ENCODE measurements around the gene EXPH5.

DNA sequence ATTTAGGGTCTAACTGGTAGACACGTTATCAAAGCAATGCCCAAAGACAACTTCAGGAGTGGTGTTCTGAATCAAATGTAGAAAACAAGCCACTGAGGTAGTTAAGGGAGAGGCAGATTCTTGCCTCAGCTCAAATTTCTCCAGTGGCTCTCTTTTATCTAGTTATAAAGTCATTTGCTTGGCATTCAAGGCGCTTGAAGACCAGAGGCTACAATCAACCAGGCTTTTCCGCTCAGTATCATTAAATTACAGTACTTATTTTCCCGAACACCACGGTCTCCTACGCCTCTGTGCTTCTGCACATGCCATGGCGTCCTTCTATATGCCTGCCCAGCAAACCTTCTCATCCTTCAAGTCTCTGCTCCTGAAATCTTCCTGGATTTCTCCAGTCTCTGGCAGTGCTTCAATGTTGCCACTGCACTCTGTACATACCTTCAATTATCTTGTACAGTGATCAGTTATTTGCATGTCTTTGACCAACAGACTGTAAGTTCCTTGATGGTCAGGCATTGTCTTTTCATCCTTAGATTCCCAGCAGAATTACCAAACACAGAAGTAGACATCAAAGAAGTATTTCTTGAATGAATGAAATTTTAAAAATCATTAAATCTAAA, 96.8 kb downstream of the EXPH5 start:
- TF ChIP-seq ZNF335 (tag by site-specific recombination; conservative IDR thresholded peaks at IDR 0.05): peak; percentile 97
- no peak for TF ChIP-seq ZBTB21 (tag by site-specific recombination; IDR thresholded peaks at IDR 0.05)
- TF ChIP-seq, protein P1, sequence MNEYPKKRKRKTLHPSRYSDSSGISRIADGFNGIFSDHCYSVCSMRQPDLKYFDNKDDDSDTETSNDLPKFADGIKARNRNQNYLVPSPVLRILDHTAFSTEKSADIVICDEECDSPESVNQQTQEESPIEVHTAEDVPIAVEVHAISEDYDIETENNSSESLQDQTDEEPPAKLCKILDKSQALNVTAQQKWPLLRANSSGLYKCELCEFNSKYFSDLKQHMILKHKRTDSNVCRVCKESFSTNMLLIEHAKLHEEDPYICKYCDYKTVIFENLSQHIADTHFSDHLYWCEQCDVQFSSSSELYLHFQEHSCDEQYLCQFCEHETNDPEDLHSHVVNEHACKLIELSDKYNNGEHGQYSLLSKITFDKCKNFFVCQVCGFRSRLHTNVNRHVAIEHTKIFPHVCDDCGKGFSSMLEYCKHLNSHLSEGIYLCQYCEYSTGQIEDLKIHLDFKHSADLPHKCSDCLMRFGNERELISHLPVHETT (tag by site-specific recombination; IDR thresholded peaks at IDR 0.05): no peak
